ENCODE results near the gene TNFSF13.
A peak's percentile ranks its signal among the peaks of the same experiment; 100 is the strongest.

DNA sequence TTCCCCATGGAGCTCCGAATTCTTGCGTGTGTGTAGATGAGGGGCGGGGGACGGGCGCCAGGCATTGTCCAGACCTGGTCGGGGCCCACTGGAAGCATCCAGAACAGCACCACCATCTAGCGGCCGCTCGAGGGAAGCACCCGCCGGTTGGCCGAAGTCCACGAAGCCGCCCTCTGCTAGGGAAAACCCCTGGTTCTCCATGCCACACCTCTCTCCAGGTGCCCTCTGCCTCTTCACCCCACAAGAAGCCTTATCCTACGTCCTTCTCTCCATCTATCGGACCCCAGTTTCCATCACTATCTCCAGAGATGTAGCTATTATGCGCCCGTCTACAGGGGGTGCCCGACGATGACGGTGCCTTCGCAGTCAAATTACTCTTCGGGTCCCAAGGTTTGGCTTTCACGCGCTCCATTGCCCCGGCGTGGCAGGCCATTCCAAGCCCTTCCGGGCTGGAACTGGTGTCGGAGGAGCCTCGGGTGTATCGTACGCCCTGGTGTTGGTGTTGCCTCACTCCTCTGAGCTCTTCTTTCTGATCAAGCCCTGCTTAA is 2.6 kb downstream of the TNFSF13 start:
- TF ChIP-seq CTCF (IDR thresholded peaks at IDR 0.05) (peak in 3 of 4 experiments; percentile 90 to 95 (median 94)), EP300 (IDR thresholded peaks at IDR 0.05) (no peak), POLR2A (IDR thresholded peaks at IDR 0.05) (no peak)
